Neutrophil (primary cell): ENCODE results near the gene ZNF407.

ENCODE experiments used
- H3K27ac ChIP-seq: fragments of 200-600 bp; sonication (generic); 2 replicates; pipeline ENCODE4 v1.5.1; 2016; ENCODE audit warnings: mild to moderate bottlenecking, moderate library complexity
- H3K27me3 ChIP-seq: fragments of 200-600 bp; sonication (generic); 2 replicates; pipeline ENCODE4 v1.6.0; 2016; ENCODE audit warnings: mild to moderate bottlenecking
- H3K36me3 ChIP-seq: fragments of 200-600 bp; sonication (generic); 2 replicates; pipeline ENCODE4 v1.5.1; 2017
- H3K4me1 ChIP-seq, 2 experiments: fragments of 200-600 bp in 1 of 2; sonication (generic) in 1 of 2; 1 replicate in 1 of 2; 2 replicates in 1 of 2; pipeline versions ENCODE4 v1.5.1 to v1.6.1; 2013 to 2016; ENCODE audit warnings: low read depth in 1 of 2, low read length in 1 of 2, mild to moderate bottlenecking in 1 of 2, moderate library complexity in 1 of 2; ENCODE audit not compliant: control insufficient read depth in 1 of 2, insufficient read depth in 1 of 2
- H3K4me3 ChIP-seq, 2 experiments: fragments of 200-600 bp in 1 of 2; sonication (generic) in 1 of 2; 1 replicate in 1 of 2; 2 replicates in 1 of 2; pipeline ENCODE4 v1.5.1; 2013 to 2016; ENCODE audit warnings: low read depth in 1 of 2, low read length in 1 of 2, mild to moderate bottlenecking in 1 of 2, moderate library complexity in 1 of 2
- H3K9me3 ChIP-seq: fragments of 200-600 bp; sonication (generic); 2 replicates; pipeline ENCODE4 v1.5.1; 2016
- TF ChIP-seq, protein P1 (sequence below): fragments of 200-600 bp; sonication (generic); IDR thresholded peaks from 2 replicates; pipeline ENCODE4 v1.5.1; 2016; ENCODE audit warnings: antibody characterized with exemption

The ZNF407 gene

GRCh38 chr18:75109819-75110218 is 512.1 kb downstream of the ZNF407 start:
- TF ChIP-seq, protein P1, sequence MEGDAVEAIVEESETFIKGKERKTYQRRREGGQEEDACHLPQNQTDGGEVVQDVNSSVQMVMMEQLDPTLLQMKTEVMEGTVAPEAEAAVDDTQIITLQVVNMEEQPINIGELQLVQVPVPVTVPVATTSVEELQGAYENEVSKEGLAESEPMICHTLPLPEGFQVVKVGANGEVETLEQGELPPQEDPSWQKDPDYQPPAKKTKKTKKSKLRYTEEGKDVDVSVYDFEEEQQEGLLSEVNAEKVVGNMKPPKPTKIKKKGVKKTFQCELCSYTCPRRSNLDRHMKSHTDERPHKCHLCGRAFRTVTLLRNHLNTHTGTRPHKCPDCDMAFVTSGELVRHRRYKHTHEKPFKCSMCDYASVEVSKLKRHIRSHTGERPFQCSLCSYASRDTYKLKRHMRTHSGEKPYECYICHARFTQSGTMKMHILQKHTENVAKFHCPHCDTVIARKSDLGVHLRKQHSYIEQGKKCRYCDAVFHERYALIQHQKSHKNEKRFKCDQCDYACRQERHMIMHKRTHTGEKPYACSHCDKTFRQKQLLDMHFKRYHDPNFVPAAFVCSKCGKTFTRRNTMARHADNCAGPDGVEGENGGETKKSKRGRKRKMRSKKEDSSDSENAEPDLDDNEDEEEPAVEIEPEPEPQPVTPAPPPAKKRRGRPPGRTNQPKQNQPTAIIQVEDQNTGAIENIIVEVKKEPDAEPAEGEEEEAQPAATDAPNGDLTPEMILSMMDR, result no peak
- Histone ChIP-seq H3K27ac (no peak overlapping the region), H3K36me3 (no peaks in the 10 kb centered on the region), H3K9me3 (no peaks in the 10 kb centered on the region), H3K4me1 (no peaks in the 10 kb centered on the region), H3K4me3 (no peak overlapping the region), H3K27me3 (no peaks in the 10 kb centered on the region)

- no peaks in the 10 kb centered on the region for H3K4me1 ChIP-seq
- H3K9me3 ChIP-seq, result no peaks in the 10 kb centered on the region
- TF ChIP-seq, protein P1, result no peak
- no peaks in the 10 kb centered on the region for H3K27me3 ChIP-seq
- no peak overlapping the region for H3K4me3 ChIP-seq
- no peaks in the 10 kb centered on the region for H3K36me3 ChIP-seq
- H3K27ac ChIP-seq, result no peak overlapping the region
Observed at GRCh38 chr18:75110311-75110710, 512.6 kb downstream of the ZNF407 start.

- H3K36me3 ChIP-seq, result no peaks in the 10 kb centered on the region
- H3K4me1 ChIP-seq, result no peaks in the 10 kb centered on the region
- no peaks in the 10 kb centered on the region for H3K9me3 ChIP-seq
- H3K4me3 ChIP-seq, result no peak overlapping the region
- H3K27me3 ChIP-seq, result no peaks in the 10 kb centered on the region
- TF ChIP-seq, protein P1, result no peak
- no peak overlapping the region for H3K27ac ChIP-seq
Observed at GRCh38 chr18:75110846-75111415, 513.3 kb downstream of the ZNF407 start.

DNA sequence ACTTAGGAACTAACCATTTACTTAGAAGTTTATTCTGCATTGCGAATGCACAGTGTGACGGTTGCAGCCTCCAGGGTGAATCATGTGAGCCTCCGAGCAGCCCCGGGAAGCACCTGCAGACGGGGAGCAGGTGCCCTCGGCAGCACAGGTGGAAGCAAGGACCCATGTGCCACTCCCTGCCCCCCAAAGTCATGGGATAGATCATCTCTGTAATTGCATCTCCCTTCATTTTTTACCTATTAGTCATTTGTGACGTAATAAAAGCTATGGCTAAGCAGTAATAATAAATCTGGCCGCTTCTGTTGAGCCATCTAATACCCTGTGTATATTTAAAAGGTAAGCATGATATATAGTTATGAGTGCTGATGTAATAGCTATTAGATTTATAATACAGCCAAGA is 514.1 kb downstream of the ZNF407 start:
- TF ChIP-seq, protein P1, result no peak
- no peaks in the 10 kb centered on the region for H3K4me1 ChIP-seq

GRCh38 chr18:75112186-75113096 is 514.8 kb downstream of the ZNF407 start:
- Histone ChIP-seq H3K27me3 (no peaks in the 10 kb centered on the region), H3K4me1 (no peaks in the 10 kb centered on the region), H3K4me3 (no peak overlapping the region), H3K27ac (no peak overlapping the region), H3K36me3 (no peaks in the 10 kb centered on the region), H3K9me3 (no peaks in the 10 kb centered on the region)
- TF ChIP-seq, protein P1, result no peak

More for the DNA sequence above, 514.1 kb downstream of the ZNF407 start:
- Histone ChIP-seq H3K4me3 (no peak overlapping the region), H3K27ac (no peak overlapping the region), H3K27me3 (no peaks in the 10 kb centered on the region), H3K9me3 (no peaks in the 10 kb centered on the region), H3K36me3 (no peaks in the 10 kb centered on the region)
